Glomerular visceral epithelial cell (primary cell): ENCODE measurements around the gene TXLNG.
A peak's percentile ranks its signal among the peaks of the same experiment; 100 is the strongest.

Experiments used
- DNase-seq: peaks from one replicate; pipeline ENCODE4 v3.0.0-alpha.2; 2016; ENCODE audit errors: extremely low spot score

Gene TXLNG

GRCh38 chrX:16838202-16839066 is 52.2 kb downstream of the TXLNG start:
- peak; percentile 68 for DNase-seq

GRCh38 chrX:16839219-16839851 is 53.1 kb downstream of the TXLNG start:
- peak; percentile 25 for DNase-seq

DNA sequence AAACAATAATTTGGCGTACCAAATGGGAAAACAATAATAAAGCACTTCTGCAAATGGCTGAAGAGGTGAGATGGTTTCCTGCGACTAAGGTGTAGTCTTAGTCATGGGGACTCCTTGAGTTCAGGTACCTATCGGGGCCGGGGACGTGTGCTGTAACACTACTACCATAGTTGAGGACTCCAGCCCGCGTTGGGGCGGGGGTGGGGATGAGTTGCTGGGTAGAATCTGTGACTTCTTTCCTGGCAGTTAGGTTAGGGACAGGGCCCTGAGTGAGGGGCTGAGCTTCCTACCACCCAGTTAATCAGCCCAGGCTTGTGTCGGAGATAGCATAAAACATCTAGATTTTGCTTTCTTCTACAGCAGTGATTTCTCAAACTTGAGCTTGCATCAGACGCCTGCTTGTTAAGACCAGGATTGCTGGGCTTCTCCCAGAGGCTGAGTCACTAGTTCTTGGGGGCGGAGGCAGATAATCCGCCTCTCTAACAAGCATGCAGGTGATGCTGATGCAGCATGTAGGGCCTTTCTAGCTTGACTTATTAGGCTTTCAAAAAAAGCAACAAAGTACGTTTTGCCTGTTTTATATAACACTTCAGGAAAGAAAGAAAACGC is 53.7 kb downstream of the TXLNG start:
- peak; percentile 50 for DNase-seq

DNA sequence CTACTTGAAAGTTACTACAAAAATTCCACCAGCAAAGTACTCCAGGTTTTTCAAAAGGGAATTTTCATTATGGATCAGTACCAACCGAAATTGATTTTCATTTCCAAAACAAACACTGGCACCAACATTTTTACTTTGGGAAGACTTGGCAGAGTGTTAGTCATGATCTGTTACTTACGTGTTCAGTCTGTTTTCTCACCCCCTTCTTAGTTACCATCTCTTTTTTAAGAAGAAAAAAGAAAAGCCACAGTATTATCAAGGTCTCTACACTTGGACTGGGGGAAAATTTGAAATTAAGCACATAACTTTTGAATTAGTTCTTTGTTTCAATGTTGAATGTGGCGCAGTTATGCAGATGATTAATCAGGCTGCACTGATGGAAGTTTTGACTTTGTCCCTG is 56.4 kb downstream of the TXLNG start:
- DNase-seq = no peak

GRCh38 chrX:16843208-16843909 is 57.1 kb downstream of the TXLNG start:
- DNase-seq = no peak

GRCh38 chrX:16845686-16846085 is 59.4 kb downstream of the TXLNG start:
- DNase-seq = no peak

DNA sequence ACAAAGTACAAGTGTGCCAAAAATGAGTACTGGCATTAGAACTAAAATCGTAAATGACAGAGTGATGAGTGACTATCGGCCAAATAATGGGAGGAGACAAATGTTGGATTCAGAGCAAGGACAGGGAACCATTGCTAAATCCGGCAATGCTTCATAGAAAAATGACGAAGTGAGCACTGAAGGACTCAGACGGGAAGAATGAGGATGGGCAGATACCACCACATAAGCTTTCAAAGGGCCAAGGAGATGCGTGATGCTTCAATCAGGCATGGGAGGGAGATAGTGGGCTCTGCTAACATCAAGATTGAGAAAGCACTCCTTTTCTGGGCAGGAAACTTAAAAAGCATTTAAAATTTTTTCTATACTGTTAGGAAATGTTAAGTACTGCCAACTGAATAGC is 62.3 kb downstream of the TXLNG start:
- DNase-seq = no peak

DNA sequence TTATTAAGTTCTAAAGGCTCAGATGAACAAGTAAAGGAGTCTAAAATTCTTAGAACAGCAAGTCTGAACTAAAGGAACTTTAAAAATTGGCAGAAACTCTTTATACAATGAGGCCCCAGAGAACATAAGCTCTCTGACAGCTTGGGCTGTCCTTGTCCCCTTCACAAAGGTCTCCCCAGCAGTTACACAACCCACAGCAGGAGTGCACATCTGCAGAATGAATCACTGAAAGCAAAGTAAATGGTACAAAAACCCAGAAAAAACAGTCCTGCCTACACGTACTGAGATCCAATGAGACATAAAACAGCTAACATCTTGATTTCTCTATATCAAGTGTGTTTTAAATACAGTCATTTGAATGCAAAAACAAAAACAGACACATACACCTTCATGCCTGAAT is 65.2 kb downstream of the TXLNG start:
- no peak for DNase-seq

- DNase-seq = no peak
Observed at GRCh38 chrX:16851827-16852226, 65.6 kb downstream of the TXLNG start.

DNA sequence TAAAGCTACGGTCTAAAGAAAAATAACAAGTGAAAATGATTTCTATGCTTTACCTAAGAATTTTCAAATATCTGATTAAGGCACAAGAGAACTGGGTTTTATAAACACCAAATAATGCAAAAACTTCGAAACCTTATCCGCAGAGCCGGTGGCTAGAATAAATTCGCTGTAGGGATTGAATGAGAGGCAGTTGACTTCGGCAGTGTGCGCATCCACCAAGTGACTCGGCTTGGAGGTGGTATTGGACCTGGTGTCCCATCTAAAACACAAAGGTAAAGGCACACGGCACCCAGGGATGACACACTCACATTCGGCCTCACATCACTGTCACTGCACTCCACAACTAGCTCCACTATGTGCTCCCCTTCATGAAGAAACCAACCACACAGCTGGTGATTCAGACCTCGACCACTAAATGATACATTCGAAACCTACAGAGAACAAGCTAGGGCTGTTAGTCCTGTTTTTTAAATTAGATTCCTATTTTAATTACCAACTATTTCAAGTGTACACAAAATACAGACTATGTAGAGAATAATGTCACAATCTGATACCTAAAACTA is 66.4 kb downstream of the TXLNG start:
- no peak for DNase-seq

DNA sequence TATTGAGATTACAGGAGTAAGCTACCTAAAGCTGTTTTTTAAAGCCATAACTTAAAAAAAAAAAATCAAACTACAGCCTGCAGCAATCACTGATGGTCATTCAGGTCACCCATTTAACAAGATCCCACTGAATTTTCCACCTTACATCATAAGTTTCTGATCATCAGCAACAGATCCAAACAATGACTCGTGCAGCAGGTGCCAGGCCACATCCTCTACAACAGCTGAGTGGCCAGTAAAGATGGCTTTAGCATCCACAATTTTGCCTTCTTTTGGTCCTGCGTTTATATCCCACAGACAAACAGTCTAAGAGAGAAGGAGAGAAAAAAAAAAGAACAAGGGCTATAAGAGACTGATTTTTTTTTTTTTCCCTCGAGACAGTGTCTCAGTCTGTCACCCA is 67.3 kb downstream of the TXLNG start:
- DNase-seq = no peak

DNA sequence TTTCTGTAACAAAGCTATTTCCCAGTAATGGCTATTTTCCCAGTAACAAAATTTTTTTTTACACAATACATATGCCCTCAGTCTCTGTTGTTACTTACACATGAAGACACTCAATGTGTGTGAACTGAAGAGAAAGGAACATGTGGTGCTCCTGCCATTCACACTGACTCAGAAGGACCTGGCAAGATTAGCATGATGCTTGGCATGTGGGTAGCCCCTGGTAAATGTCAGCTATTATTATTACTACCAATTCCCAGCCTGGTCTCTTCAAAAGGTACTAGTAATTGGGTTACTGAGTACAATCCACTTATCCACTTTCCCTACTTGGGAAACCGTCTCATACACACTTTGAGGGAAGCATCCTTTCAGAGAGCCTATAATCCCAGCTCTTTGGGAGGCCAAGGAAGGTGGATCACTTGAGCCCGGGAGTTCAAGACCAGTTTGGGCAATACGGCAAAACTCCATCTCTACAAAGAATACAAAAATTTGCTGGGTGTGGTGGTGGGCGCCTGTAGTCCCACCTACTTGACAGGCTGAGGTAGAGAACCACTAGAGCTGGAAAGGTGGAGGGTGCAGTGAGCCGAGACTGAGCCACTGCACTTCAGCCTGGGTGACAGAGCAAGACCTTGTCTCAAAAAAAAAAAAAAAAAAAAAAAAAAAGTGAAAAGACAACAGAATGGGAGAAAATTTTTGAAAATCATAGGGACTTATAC is 69.3 kb downstream of the TXLNG start:
- no peak for DNase-seq

DNA sequence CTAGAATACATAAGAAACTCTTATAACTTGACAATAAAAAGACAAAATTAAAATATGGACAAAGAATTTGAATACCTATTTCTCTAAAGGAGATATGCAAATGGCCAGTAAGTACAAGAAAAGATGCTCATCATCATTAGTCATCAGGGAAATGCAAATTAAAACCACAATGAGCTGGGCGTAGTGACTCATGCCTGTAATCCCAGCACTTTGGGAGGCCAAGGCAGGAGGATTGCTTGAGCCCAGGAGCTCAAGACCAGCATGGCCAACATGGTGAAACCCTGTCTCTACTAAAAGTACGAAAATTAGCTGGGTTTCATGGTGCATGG is 69.8 kb downstream of the TXLNG start:
- DNase-seq = peak; percentile 31

GRCh38 chrX:16856744-16857143 is 70.5 kb downstream of the TXLNG start:
- no peak for DNase-seq

DNA sequence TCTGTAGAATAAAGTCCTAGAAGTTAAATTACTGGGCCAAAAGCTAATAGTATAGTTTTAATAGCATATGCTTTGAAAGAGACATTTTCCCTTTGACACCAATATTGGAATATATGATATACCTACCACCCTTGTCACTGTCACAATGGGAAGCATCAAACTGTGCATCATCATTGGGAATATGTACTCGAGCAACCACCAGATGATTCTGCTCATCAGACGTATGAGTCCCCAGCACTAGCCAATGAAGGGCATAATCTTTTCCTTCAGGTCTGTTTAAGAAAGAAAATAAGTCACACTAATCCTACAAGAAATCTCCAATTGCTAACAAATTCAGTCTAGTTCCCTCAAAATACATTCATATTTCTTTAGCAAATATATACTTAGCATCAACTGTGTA is 76.6 kb downstream of the TXLNG start:
- no peak for DNase-seq

DNA sequence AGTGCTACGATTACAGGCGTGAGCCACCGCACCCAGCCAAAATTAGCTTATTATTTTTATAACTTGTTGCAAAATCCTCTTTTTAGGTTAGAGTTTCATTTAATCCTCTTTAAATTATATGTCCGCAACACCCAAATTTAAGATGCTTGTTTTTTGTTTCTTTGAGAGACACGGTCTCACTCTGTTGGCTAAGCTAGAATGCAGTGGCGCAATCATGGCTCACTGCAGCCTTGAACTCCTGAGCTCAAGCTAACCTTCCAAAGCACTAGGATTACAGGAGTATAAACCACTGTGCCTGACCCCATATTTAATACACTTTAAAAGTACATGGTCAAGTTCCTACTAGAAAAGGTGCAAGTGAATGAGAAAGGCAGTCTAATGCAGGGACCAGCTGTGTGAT is 81.7 kb downstream of the TXLNG start:
- no peak for DNase-seq

GRCh38 chrX:16868920-16869319 is 82.7 kb downstream of the TXLNG start:
- DNase-seq = no peak

DNA sequence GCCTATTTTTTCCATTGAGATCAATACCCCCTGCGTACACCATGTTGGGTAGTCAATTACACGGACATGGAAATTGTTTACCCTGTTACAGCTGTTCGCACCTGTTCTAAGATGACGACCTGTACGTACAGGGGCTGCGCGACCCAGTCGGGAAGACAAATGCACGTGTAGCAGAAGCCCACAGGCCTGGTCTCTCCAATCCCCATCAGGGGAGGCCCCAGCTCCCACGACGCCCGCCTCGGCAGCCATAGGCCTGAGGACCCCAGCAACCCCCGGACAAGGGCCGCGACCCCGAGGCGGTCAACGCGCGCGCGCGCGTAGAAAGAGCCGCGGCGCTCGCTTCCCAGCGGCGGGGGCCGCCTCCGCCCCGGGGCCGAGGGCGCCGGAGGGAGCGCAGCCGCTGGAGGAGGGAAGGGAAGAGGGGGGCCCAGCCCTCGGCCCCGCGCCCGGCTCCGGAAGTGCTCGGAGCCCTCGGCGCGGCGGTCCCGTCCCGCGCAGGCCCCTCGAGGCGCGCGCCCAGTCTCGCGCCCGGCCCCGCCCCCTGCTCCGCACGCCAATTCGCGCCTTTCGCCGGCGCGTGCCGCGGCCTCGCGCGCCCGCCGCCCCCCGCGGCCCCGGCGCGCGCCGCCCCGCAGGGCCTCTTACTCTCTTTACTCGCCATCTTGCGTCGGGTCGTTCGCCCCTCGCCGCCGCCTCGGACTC is 83.3 kb downstream of the TXLNG start:
- peak; percentile 58 for DNase-seq

DNA sequence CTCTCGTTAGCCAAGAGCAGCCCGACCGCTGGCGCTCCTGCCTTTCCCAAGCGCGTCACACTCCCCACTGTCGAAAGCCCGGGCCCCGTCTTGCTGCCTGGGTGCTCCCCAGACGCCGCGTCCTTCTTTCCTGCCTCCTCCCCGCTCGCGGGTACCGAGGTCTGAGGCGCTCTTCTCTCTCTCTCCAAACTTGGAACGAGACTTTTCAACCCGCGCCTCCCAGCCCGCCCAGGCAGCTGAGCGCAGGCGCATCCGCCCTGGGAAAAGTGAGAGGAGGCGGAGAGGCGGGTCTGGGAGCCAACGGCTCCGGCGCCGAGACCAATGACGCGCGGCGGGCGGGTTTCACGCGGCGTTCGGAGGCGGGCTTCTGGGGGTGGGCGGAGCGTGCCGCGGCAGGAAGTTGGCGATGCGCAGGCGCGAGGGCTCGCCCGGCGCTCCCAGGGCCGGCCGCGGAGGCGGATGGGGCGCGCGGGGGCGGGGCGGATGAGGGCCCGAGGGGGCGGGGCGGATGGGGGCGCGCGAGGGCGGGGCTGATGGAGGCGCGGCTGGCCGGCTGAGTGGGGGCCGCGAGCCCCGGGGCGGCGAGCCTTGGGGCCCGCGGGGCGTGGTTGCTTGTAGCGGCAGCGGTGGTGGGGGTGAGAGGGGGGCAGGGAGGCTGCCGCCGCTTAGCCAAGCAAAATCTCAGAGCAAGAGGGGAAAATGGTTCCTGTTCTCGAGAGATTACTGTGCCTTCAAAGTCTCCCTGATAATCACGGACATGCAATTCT is 84.0 kb downstream of the TXLNG start, which contains the start of gene RBBP7:
TSS of gene RBBP7 (minus strand) at position 268 of the 767 bp plus-strand sequence. CDS start 309 bp downstream, outside the sequence.
- peak; percentile 92 for DNase-seq
